Prostate gland (tissue), 2 donors: ENCODE data around the gene SLC12A6. TPM values are rescaled to one million over a fixed set of nuclear protein-coding genes. Genes with fewer than 3 reads are reported as not detected.

ENCODE experiments used
- DNase-seq: peaks from one replicate; pipeline ENCODE4 v3.0.0-alpha.2; 2019; ENCODE audit warnings: low spot score
- H3K27ac ChIP-seq, 2 donors: fragments of 200-600 bp; sonication (generic); 2 replicates each; pipeline ENCODE4 v1.5.1; 2017 to 2019
- H3K27me3 ChIP-seq: fragments of 200-600 bp; sonication (generic); replicated peaks from 2 replicates; pipeline ENCODE4 v1.5.1; 2019; ENCODE audit not compliant: insufficient read depth
- H3K36me3 ChIP-seq, 2 donors: fragments of 200-600 bp; sonication (generic); 1 replicate in 1 of 2; 2 replicates in 1 of 2; pipeline versions ENCODE4 v1.5.1 to v1.8.1; 2017 to 2019
- H3K4me1 ChIP-seq: fragments of 200-600 bp; sonication (generic); replicated peaks from 2 replicates; pipeline ENCODE4 v1.5.1; 2019
- H3K4me3 ChIP-seq, 2 donors: fragments of 200-600 bp; sonication (generic); 2 replicates each; pipeline ENCODE4 v1.5.1; 2017 to 2019
- H3K9me3 ChIP-seq: fragments of 200-600 bp; sonication (generic); 2 replicates; pipeline ENCODE4 v1.5.1; 2017
- CTCF ChIP-seq, 4 experiments: fragments of 200-600 bp in 2 of 4; fragments of 450-650 bp in 2 of 4; sonication (generic) in 2 of 4; IDR thresholded peaks; 1 replicate in 3 of 4; 2 replicates in 1 of 4; pipeline ENCODE4 v1.5.1; 2016 to 2019; ENCODE audit warnings: antibody characterized with exemption in 4 of 4, mild to moderate bottlenecking in 2 of 4, moderate library complexity in 2 of 4
- POLR2A ChIP-seq: fragments of 450-650 bp; IDR thresholded peaks from one replicate; pipeline ENCODE4 v1.6.1; 2016; ENCODE audit warnings: antibody characterized with exemption, mild to moderate bottlenecking
- POLR2AphosphoS5 ChIP-seq: sonication (generic); formaldehyde crosslinking; IDR thresholded peaks from one replicate; pipeline ENCODE4 v1.6.1; 2017; ENCODE audit warnings: antibody characterized with exemption
- WGBS: methylation state at CpG from one replicate; pipeline ENCODE4 v1.1.5; 2018; 5-methylcytosine and 5-hydroxymethylcytosine counted together
- intact Hi-C: fragments of 100-400 bp; cut with DNase I; formaldehyde crosslinking; loops from one replicate; pipeline ENCODE4 v1.14.2; 2022
- total RNA-seq, 2 donors: library from RNA; depleted of rRNA; stranded (reverse); fragments of >200 nt; gene quantifications; one replicate each; pipeline ENCODE4 v1.1.0, GENCODE V29; 2016

SLC12A6 gene
- total RNA-seq, 2 donors from 2014 or later: 10.2 to 36.8 TPM

- Histone ChIP-seq H3K27me3 (no peaks in the 10 kb centered on the region), H3K36me3 (no peaks in the 10 kb centered on the region), H3K9me3 (no peaks in the 10 kb centered on the region), H3K27ac (no peak overlapping the region), H3K4me3 (no peak overlapping the region), H3K4me1 (no peaks in the 10 kb centered on the region)
- 97% methylated on average over 5 of the region's 5 CpGs for WGBS
- TF ChIP-seq POLR2AphosphoS5 (no peak), CTCF (IDR thresholded peaks at IDR 0.05) (no peak), POLR2A (no peak)
- no peak for DNase-seq
- intact Hi-C loops: no loop called here
Measured at GRCh38 chr15:34330279-34330678, 7.3 kb downstream of the SLC12A6 start.

GRCh38 chr15:34329006-34329405 is 8.6 kb downstream of the SLC12A6 start:
- TF ChIP-seq POLR2A (no peak), POLR2AphosphoS5 (no peak), CTCF (IDR thresholded peaks at IDR 0.05) (no peak)
- no peaks in the 10 kb centered on the region for H3K9me3 ChIP-seq
- H3K27me3 ChIP-seq: no peaks in the 10 kb centered on the region
- intact Hi-C loops: no loop called here
- no peaks in the 10 kb centered on the region for H3K36me3 ChIP-seq
- H3K27ac ChIP-seq: no peak overlapping the region
- DNase-seq: no peak
- no peak overlapping the region for H3K4me3 ChIP-seq
- no peaks in the 10 kb centered on the region for H3K4me1 ChIP-seq
- WGBS: 59% methylated on average over 2 of the region's 2 CpGs

- WGBS: 89% methylated on average over 4 of the region's 4 CpGs
- no peaks in the 10 kb centered on the region for H3K9me3 ChIP-seq
- no peaks in the 10 kb centered on the region for H3K27me3 ChIP-seq
- H3K27ac ChIP-seq: no peak overlapping the region
- DNase-seq: no peak
- H3K4me3 ChIP-seq: no peak overlapping the region
- no peaks in the 10 kb centered on the region for H3K36me3 ChIP-seq
- intact Hi-C loops: no loop called here
- H3K4me1 ChIP-seq: no peaks in the 10 kb centered on the region
- TF ChIP-seq POLR2A (no peak), CTCF (IDR thresholded peaks at IDR 0.05) (no peak), POLR2AphosphoS5 (no peak)
Measured at GRCh38 chr15:34327906-34328305, 9.7 kb downstream of the SLC12A6 start.

GRCh38 chr15:34325368-34325767 is 12.2 kb downstream of the SLC12A6 start:
- Histone ChIP-seq H3K36me3 (no peaks in the 10 kb centered on the region), H3K4me1 (no peaks in the 10 kb centered on the region), H3K27me3 (no peaks in the 10 kb centered on the region), H3K9me3 (no peaks in the 10 kb centered on the region), H3K4me3 (no peak overlapping the region), H3K27ac (no peak overlapping the region)
- intact Hi-C loops: no loop called here
- TF ChIP-seq POLR2AphosphoS5 (no peak), POLR2A (no peak), CTCF (IDR thresholded peaks at IDR 0.05) (no peak)
- DNase-seq: no peak

- intact Hi-C loops: no loop called here
- no peak overlapping the region for H3K27ac ChIP-seq
- H3K4me1 ChIP-seq: no peaks in the 10 kb centered on the region
- TF ChIP-seq POLR2A: no peak
- TF ChIP-seq POLR2AphosphoS5: no peak
- no peak for TF ChIP-seq CTCF (IDR thresholded peaks at IDR 0.05)
- no peak for DNase-seq
- WGBS: 84% methylated on average over 1 of the region's 1 CpG
- H3K4me3 ChIP-seq: no peak overlapping the region
- H3K27me3 ChIP-seq: no peaks in the 10 kb centered on the region
- no peaks in the 10 kb centered on the region for H3K36me3 ChIP-seq
- no peaks in the 10 kb centered on the region for H3K9me3 ChIP-seq
Measured at GRCh38 chr15:34324933-34325332, 12.6 kb downstream of the SLC12A6 start.
